HG02623 (cell line): ENCODE results near the gene KCNN3.
A peak's percentile ranks its signal among the peaks of the same experiment; 100 is the strongest.

Experiments
- ATAC-seq: cut with Tn5 transposase; IDR thresholded peaks from one replicate; pipeline ENCODE4 v1.9.1; 2021; ENCODE audit warnings: moderate library complexity; ENCODE audit not compliant: unreplicated experiment

The KCNN3 gene

GRCh38 chr1:154861607-154862094 is 8.4 kb downstream of the KCNN3 start:
- no peak for ATAC-seq

DNA sequence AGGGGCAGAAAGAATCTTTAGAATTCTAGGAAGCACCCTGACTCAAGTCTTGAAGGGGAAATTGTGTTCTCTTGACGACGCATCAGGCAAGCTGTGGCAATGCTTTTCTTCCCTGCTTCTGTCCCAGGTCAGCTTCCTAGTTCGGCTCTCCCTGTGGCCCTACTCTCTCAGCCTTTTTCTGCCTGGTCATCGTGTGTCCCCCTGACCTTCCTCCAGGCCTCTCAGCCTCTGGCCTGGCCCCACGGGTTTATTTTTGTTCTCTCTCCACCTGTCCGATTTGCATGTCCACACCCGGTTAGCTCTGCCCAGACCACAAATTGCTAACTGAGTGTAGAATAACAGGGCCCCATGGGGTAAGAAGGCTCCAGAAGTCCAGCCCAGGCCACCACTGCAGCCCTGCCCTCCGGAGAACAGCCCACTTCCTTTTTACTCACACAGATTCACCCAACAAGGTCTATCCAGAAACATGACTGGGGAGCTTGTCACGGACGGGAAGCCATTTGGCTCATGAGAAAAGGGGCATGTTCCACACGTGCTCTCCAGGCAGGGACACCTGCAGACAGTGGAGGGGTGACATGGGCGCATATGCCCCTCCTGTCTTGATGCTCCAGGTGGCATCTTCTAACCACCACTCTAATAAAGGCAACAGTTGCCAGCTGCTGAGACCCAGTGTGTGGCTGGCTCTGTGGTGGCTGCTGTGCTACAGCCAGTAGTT is 9.8 kb downstream of the KCNN3 start:
- peak; percentile 42 for ATAC-seq

DNA sequence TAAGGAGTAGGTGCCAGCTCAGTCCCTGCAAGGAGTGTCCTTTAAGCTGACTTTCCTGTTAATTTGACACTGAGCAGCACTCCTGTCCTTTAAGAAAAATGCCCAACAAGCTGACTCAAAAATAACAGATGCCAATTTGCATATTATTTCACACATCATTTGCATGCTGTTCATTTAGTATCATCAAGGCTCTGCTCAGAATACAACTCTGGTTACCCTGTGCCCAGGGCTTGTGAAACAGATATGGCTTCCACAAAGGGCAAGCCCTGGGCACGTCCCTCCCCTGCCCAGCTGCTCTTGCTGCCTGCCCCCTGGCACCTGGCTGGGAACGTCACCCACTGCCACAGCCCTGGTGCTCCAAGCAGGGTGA is 10.3 kb downstream of the KCNN3 start:
- peak; percentile 35 for ATAC-seq

DNA sequence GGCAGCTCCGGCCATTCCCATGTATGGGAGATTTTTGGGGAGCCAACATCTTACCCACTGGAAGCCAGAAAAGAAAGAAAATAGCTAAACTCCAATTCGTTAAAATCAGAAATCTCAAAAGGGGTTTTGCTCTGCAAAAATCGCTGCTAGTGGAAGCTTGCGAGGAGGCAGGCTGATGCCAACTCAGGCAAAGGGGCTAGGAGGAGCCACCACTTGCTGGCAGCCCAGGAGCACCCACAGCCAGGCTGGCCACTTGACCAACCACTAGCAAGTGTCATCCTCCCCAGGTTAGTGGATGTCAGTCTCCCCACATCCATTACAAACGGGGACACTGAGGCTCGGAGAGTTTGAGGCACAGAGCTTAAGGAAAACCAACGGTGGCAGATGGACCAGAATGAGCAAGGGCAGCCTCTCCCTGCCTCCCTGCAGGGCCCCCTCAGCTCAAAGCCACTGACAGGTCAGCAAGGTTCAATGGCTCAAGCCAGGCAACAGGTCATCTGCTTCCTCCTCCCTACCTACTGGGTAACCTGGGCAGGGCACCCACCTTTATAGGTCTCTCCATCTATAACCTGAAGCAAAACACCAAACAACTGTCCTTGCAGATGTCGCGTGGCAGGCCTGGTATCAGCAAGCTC is 10.8 kb downstream of the KCNN3 start:
- ATAC-seq, result no peak

- no peak for ATAC-seq
Measured at GRCh38 chr1:154857441-154858215, 12.5 kb downstream of the KCNN3 start.

DNA sequence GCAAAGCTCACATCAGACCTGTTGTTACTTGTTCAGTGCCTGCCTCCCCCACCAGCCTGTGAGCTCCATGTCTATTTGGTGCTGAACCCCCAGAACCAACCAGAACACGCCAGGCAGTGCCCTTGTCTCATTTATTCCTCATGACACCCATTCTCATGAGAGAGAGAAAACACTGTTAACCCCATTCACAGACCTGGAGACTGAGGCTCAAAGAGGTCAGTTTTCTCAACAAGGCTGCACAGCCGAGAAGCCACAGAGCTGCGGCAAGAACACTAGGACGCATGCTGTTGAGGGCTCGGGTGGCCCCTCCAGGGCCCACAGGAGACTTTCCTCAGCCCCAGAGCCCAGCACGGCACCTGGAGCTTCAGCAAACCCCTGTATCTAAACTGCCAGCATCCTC is 13.1 kb downstream of the KCNN3 start:
- no peak for ATAC-seq

- no peak for ATAC-seq
Measured at GRCh38 chr1:154856544-154856943, 13.5 kb downstream of the KCNN3 start.

- ATAC-seq, result no peak
Measured at GRCh38 chr1:154856049-154856448, 14.0 kb downstream of the KCNN3 start.

DNA sequence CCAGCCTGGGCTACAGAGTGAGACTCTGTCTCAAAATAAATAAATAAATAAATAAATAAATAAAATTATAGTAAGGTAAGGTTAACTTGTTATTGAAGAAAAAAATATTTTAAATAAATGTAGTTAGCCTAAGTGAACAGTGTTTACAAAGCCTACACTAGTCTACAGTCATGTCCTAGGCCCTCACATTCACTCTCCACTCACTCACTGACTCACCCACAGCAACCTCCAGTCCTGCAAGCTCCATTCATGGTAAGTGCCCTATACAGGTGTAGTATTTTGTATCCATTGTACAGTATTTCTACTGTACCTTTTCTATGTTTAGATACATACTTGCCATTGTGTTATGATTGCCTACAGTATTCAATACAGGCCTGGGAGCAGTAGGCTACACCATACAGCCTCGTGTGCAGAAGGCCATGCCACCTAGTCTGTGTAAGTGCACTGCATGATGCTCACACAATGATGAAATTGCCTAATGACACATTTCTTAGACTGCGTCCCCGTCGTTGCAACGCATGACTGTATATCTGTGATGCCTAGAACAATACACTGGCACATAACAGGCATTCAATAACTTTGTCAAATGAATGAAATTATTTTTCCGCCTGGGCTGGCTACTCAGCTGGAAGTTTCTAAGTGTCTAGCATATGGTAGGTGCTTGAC is 14.8 kb downstream of the KCNN3 start:
- no peak for ATAC-seq

- ATAC-seq, result no peak
Measured at GRCh38 chr1:154852845-154853244, 17.2 kb downstream of the KCNN3 start.

GRCh38 chr1:154851392-154852177 is 18.5 kb downstream of the KCNN3 start:
- ATAC-seq, result no peak

DNA sequence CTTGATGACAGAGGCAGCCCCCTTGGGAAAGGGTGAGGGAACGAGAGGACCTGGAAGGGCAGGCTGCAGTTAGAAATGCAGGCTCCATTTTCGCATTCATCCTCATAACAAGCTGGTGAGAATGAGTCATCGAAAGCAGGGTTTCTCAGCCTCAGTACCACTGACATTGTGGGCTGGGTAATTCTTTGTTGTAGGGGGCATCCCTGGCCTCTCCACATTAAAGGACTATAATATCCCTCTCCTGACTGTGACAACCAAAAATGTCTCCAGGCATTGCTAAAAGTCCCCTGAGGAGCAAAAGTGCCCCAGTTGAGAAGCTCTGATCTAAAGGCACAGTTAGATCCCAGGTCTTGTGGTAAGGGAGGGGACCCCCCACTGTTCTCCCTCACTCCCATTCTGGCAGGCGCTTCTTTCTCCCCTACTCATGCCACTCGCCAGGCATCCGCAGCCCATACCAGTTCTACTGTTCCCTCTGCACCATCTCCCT is 20.4 kb downstream of the KCNN3 start:
- ATAC-seq, result no peak

DNA sequence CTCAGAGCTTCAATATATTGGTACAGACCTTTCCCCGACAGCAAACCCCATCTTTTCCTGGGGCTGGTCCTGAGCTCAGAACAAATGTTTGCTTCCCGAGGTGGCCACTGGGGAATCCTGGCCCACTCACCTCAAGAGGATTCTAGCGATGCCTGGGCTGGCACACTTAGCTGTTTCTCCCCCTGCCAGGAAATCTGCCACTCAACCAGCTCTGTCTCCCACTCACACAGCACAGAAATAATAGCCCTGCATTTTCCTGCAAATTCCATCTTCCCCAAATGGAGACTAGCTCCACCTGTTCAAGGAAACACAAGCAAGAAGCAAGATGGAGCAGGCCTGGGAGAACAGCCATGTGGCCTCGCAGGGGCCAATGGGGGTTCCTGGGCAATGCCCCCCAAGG is 21.1 kb downstream of the KCNN3 start:
- ATAC-seq, result no peak

- ATAC-seq, result no peak
Measured at GRCh38 chr1:154847891-154848290, 22.2 kb downstream of the KCNN3 start.

DNA sequence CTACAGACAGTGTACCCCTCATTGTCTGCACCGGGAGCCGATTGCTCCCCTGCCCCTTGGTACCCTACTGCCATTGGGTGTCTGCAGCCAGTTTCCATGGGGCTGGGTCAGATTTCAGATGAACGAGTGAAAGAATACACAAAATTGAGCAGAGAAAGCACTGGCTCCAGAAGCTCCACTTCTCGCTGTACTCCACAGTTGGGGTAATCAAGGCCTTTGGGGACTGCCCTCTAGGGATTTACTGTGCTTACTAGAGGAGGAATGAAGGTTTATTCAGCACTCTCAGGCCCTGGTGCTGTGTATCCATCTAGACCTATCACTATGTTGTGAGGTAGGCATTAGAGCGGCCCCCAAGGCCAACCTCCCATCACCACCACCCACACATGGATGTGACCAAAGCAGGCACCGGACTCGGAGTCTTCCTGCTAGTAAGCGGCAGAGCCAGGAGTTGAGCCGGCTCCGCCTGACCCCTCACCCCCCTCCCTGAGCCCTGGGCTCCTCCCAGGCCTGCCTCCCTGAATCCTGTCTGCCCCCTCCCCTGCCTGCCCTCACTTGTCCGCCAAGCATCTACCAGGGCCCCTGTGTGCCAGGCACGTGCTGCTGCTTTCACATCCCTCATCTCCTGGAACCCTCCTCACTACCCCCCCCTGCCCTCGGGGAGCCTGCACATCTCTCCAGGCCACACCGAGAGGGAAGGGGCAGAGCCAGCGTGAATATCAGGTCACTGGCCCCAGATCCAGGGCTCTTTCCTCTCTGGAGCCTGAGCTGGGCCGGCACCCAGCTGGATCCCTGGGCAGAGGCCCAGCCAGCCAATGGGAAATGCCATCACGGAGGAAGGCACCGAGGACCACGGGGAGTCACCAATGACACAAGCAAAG is 23.3 kb downstream of the KCNN3 start:
- ATAC-seq, result no peak

DNA sequence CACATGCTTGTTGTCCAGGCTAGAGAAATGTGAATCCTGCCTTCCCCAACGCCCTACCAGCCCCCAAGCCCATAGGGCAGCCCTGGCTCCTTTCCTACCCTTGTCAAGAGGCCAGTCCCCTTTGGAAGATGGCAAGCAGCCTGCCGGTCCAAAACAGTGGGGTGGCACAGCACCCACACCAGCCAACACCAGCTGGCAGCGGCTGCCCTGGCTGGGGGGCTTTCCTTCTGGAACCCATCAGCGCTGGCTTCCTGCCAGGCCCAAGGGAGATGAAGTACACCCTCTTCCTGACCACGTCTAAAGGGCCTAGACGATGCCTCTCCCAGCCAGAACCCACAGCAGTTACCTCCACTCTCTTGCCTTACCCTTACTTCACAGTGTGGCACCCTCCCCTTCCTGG is 24.2 kb downstream of the KCNN3 start:
- no peak for ATAC-seq

- no peak for ATAC-seq
Measured at GRCh38 chr1:154845174-154845573, 24.9 kb downstream of the KCNN3 start.

GRCh38 chr1:154844297-154844681 is 25.8 kb downstream of the KCNN3 start:
- ATAC-seq, result no peak

- ATAC-seq, result no peak
Measured at GRCh38 chr1:154843636-154844296, 26.3 kb downstream of the KCNN3 start.
